Mucosa of descending colon (tissue), 3 donors: Measurements from ENCODE around the gene HIVEP2. TPM values are rescaled to one million over a fixed set of nuclear protein-coding genes. Genes with fewer than 3 reads are reported as not detected.

Experiments used
- ATAC-seq: fragments of 200-7000 bp; cut with Tn5 transposase; one replicate; pipeline ENCODE4 v1.9.1; 2020; ENCODE audit warnings: mild to moderate bottlenecking, moderate library complexity
- DNase-seq, 3 donors: peaks; one replicate each; pipeline ENCODE4 v3.0.0-alpha.2; 2020
- H3K36me3 ChIP-seq: fragments of 200-600 bp; one replicate; pipeline ENCODE4 v1.8.0; 2021; ENCODE audit warnings: low read depth, mild to moderate bottlenecking
- H3K4me1 ChIP-seq: fragments of 200-600 bp; one replicate; pipeline ENCODE4 v1.8.0; 2021; ENCODE audit warnings: low read depth, mild to moderate bottlenecking
- H3K4me3 ChIP-seq: fragments of 200-600 bp; one replicate; pipeline ENCODE4 v1.8.0; 2021; ENCODE audit warnings: mild to moderate bottlenecking
- H3K9me3 ChIP-seq: fragments of 200-600 bp; one replicate; pipeline ENCODE4 v1.8.0; 2021; ENCODE audit warnings: mild to moderate bottlenecking
- CTCF ChIP-seq: fragments of 200-600 bp; IDR thresholded peaks from one replicate; pipeline ENCODE4 v1.8.0; 2022; ENCODE audit warnings: antibody characterized with exemption, mild to moderate bottlenecking
- intact Hi-C, 2 donors: fragments of 100-400 bp; cut with DNase I in 1 of 2; cut with micrococcal nuclease in 1 of 2; formaldehyde crosslinking; loops; one replicate each; pipeline versions ENCODE4 v1.11.0 to v1.11.1; 2022; cut with DNase I, micrococcal nuclease
- total RNA-seq, 3 donors: library from RNA; stranded (reverse); fragmentation: NEBNext Ultra II Directional in 2 of 3; extraction: Animal tissue kit (Norgen Biotek cat#: 25700) in 2 of 3; gene quantifications; one replicate each; pipeline versions ENCODE4 v1.2.1 to v1.2.4, GENCODE V29; 2021 to 2023
- donor health status: DM: no; HTN: no; CAD: no; lungs with moderate emphysema.
- donor health status: DM: no; HTN: no; CAD: no.
- donor health status: DM: no; HTN: yes; CAD: no.

HIVEP2 gene
- total RNA-seq, 3 donors from 2014 or later, result 7.8 to 17.7 (median 11.3) TPM

GRCh38 chr6:142714951-142715785, 229.8 kb downstream of the HIVEP2 start:
- DNase-seq (no peak), ATAC-seq (no peak)
- no peaks in the 10 kb centered on the region for H3K4me1 ChIP-seq
- intact Hi-C loops, result no loop called here
- TF ChIP-seq CTCF, result no peak
- no peak overlapping the region for H3K4me3 ChIP-seq
- H3K9me3 ChIP-seq, result peaks cover 5% of the 10 kb centered on the region
- H3K36me3 ChIP-seq, result no peaks in the 10 kb centered on the region

GRCh38 chr6:142713959-142714358, 231.0 kb downstream of the HIVEP2 start:
- Histone ChIP-seq H3K4me1 (no peaks in the 10 kb centered on the region), H3K4me3 (no peak overlapping the region), H3K36me3 (no peaks in the 10 kb centered on the region), H3K9me3 (no peaks in the 10 kb centered on the region)
- no peak for TF ChIP-seq CTCF
- ATAC-seq (no peak), DNase-seq (no peak)
- intact Hi-C loops, result no loop called here

- Histone ChIP-seq H3K36me3 (no peaks in the 10 kb centered on the region), H3K4me3 (no peak overlapping the region), H3K4me1 (no peaks in the 10 kb centered on the region), H3K9me3 (no peaks in the 10 kb centered on the region)
- intact Hi-C loops, result no loop called here
- no peak for TF ChIP-seq CTCF
- DNase-seq, result no peak
- no peak for ATAC-seq
Observed at GRCh38 chr6:142712231-142712630, 232.7 kb downstream of the HIVEP2 start.

GRCh38 chr6:142708651-142709050, 236.3 kb downstream of the HIVEP2 start:
- Histone ChIP-seq H3K9me3 (no peaks in the 10 kb centered on the region), H3K4me3 (no peak overlapping the region), H3K36me3 (no peaks in the 10 kb centered on the region), H3K4me1 (no peaks in the 10 kb centered on the region)
- no peak for TF ChIP-seq CTCF
- intact Hi-C loops, result no loop called here
- DNase-seq (no peak), ATAC-seq (no peak)

- H3K9me3 ChIP-seq, result no peaks in the 10 kb centered on the region
- intact Hi-C loops, result no loop called here
- no peaks in the 10 kb centered on the region for H3K4me1 ChIP-seq
- ATAC-seq (no peak), DNase-seq (no peak)
- no peaks in the 10 kb centered on the region for H3K36me3 ChIP-seq
- no peak overlapping the region for H3K4me3 ChIP-seq
- TF ChIP-seq CTCF, result no peak
Observed at GRCh38 chr6:142707255-142707654, 237.7 kb downstream of the HIVEP2 start.
